K562 (cell line): ENCODE measurements around the gene PTAR1. TPM values are rescaled to one million over a fixed set of nuclear protein-coding genes. Genes with fewer than 3 reads are reported as not detected.

Experiments
- ATF1 ChIP-seq, 2 experiments: fragments of 450-650 bp in 1 of 2; IDR thresholded peaks; 2 replicates each; pipeline ENCODE4 v1.6.1; 2016; ENCODE audit warnings: missing compliant biosample characterization in 1 of 2, missing genetic modification characterization in 1 of 2
- BRCA1 ChIP-seq, 2 experiments: fragments of 450-650 bp in 1 of 2; sonication (generic) in 1 of 2; formaldehyde crosslinking in 1 of 2; IDR thresholded peaks; 2 replicates each; pipeline versions ENCODE4 v1.5.0 to v1.6.1; 2017 to 2020; ENCODE audit warnings: mild to moderate bottlenecking in 1 of 2, missing genetic modification reagents in 1 of 2
- C11orf30 ChIP-seq: fragments of 450-650 bp; IDR thresholded peaks from 2 replicates; pipeline ENCODE4 v1.6.1; 2016; ENCODE audit warnings: low read depth, mild to moderate bottlenecking
- CREB1 ChIP-seq, 2 experiments: sonication (generic) in 1 of 2; formaldehyde crosslinking in 1 of 2; IDR thresholded peaks; 2 replicates each; pipeline versions ENCODE4 v1.6.1 to v1.8.0; 2012 to 2022; ENCODE audit warnings: inconsistent platforms in 1 of 2, mild to moderate bottlenecking in 1 of 2, missing genetic modification reagents in 1 of 2, moderate library complexity in 1 of 2
- ESRRA ChIP-seq: fragments of 450-650 bp; IDR thresholded peaks from 2 replicates; pipeline ENCODE4 v1.6.1; 2014; ENCODE audit warnings: low read depth, mild to moderate bottlenecking, moderate library complexity, borderline replicate concordance
- FIP1L1 ChIP-seq: fragments of 200-400 bp; formaldehyde crosslinking; IDR thresholded peaks from 2 replicates; pipeline ENCODE4 v1.6.1; 2018; ENCODE audit warnings: mild to moderate bottlenecking, low read depth, low read length; ENCODE audit not compliant: poor library complexity, severe bottlenecking
- JUNB ChIP-seq: fragments of 450-650 bp; formaldehyde crosslinking; conservative IDR thresholded peaks from 2 replicates; pipeline ENCODE4 v1.4.0; 2020; ENCODE audit warnings: mild to moderate bottlenecking
- NFE2 ChIP-seq: IDR thresholded peaks from 2 replicates; pipeline ENCODE4 v1.6.1; 2014; ENCODE audit warnings: antibody characterized with exemption, low read depth
- PPARD ChIP-seq: fragments of 250-450 bp; sonication (Bioruptor Pico); IDR thresholded peaks from 2 replicates; pipeline ENCODE4 v1.8.0; 2022; ENCODE audit warnings: inconsistent platforms, mild to moderate bottlenecking, moderate library complexity
- RHOXF2B ChIP-seq: fragments of 250-450 bp; sonication (Bioruptor Pico); conservative IDR thresholded peaks from 2 replicates; pipeline ENCODE4 v1.5.1; 2021
- SMARCE1 ChIP-seq: fragments of 450-650 bp; IDR thresholded peaks from 2 replicates; pipeline ENCODE4 v1.7.1; 2016; ENCODE audit warnings: mild to moderate bottlenecking
- TEAD4 ChIP-seq, 2 experiments: sonication (generic) in 1 of 2; formaldehyde crosslinking in 1 of 2; IDR thresholded peaks; 2 replicates each; pipeline versions ENCODE4 v1.6.1 to v1.8.0; 2012 to 2022; ENCODE audit warnings: borderline replicate concordance in 1 of 2, inconsistent platforms in 1 of 2, low read length in 1 of 2, mild to moderate bottlenecking in 1 of 2, missing genetic modification reagents in 1 of 2
- TOE1 ChIP-seq, 2 experiments: fragments of 450-650 bp in 1 of 2; sonication (generic) in 1 of 2; formaldehyde crosslinking in 1 of 2; IDR thresholded peaks; 2 replicates each; pipeline versions ENCODE4 v1.7.1 to v1.8.0; 2016 to 2022; ENCODE audit warnings: borderline replicate concordance in 2 of 2, mild to moderate bottlenecking in 2 of 2, antibody characterized with exemption in 1 of 2, inconsistent platforms in 1 of 2, low read depth in 1 of 2, missing genetic modification reagents in 1 of 2, moderate library complexity in 1 of 2
- ZNF274 ChIP-seq: IDR thresholded peaks from 2 replicates; pipeline ENCODE4 v1.6.1; 2011; ENCODE audit warnings: low read depth, mild to moderate bottlenecking, low read length, moderate library complexity, borderline replicate concordance
- ZNF354B ChIP-seq: fragments of 250-450 bp; sonication (Bioruptor Pico); IDR thresholded peaks from 2 replicates; pipeline ENCODE4 v1.4.0; 2020
- ZNF561 ChIP-seq: fragments of 450-650 bp; formaldehyde crosslinking; conservative IDR thresholded peaks from 2 replicates; pipeline ENCODE4 v1.4.0; 2020; ENCODE audit warnings: mild to moderate bottlenecking, moderate library complexity
- polyA plus RNA-seq, 8 experiments: library from polyadenylated mRNA; depleted of rRNA in 4 of 8; stranded (reverse) in 5 of 8; unstranded in 3 of 8; fragments of >200 nt; fragmentation: Nextera tagmentation in 2 of 8; fragmentation: Illumina TruSeq in 1 of 8; extraction: Ambion mirVana in 2 of 8; extraction: Trizol in 1 of 8; gene quantifications; 2 replicates each; pipeline versions ENCODE4 v1.2.1 to v1.2.3, GENCODE V29; 2011 to 2014; ENCODE audit warnings: inconsistent platforms in 1 of 8, missing spikeins in 1 of 8
- total RNA-seq, 7 experiments: library from RNA; depleted of rRNA in 6 of 7; stranded (reverse); fragments of >200 nt in 6 of 7; fragmentation: Illumina TruSeq in 2 of 7; extraction: Trizol in 2 of 7; gene quantifications; 2 replicates each; pipeline versions ENCODE4 v1.2.1 to v1.2.3, GENCODE V29; 2011 to 2021; ENCODE audit warnings: low replicate concordance in 1 of 7
- TF ChIP-seq, protein P1 (sequence below): fragments of 250-450 bp; sonication (Bioruptor Pico); IDR thresholded peaks from 2 replicates; pipeline ENCODE4 v1.4.0; 2020; ENCODE audit warnings: mild to moderate bottlenecking
- TF ChIP-seq, protein P2 (sequence below): fragments of 450-650 bp; formaldehyde crosslinking; IDR thresholded peaks from 2 replicates; pipeline ENCODE4 v1.4.0; 2020; ENCODE audit warnings: mild to moderate bottlenecking, moderate library complexity

Gene PTAR1
- total and polyA plus RNA-seq, 9 of the 15 experiments (the other 6 are each of a cell fraction or from before 2014, with no cell fraction given) = 10.1 to 48.0 (median 28.0) TPM

DNA sequence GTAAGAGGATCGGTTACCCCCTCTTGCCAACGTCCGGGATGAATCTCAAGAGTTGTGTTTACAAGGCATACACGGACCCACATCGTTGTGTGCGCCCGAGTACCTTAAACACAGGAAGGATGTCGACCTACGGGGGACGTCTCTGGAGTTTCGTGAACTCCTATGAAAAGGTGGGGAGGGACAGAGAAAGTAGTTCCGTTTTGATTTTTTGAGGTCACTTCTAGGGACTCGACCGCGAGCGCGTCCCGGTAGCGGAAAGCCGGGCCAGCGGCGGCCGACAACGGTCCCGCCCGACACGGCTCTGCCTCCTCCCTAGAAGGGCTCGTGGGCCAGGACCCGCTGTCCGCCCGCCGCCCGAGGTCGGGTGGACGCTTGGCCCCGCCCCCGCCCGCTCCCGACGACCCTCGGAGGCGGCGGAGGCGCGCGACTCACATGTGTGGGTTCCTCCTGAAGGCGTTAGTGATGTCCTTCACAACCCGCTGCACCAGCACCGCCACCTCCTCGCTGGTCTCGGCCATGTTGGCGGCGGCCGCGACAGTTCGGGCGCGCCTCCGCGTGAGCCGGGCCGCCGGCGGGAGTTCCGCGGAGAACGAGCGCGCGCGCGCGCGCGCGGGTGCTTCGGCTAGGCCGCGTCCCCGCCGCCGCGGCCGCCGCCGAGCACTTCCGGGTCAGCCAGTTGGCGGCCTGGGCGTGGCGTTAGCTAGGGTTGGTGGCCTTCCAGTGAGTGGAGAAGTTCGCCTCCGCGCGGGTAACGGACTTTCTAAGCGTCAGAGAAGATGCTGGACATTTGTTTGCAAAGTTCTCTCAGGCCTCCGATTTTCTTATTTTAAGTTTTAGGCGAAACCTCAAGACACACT, at the start of gene PTAR1 (continued):
- TF ChIP-seq TEAD4 (IDR thresholded peaks at IDR 0.05; ENCODE audit: low read length) = no peak
- no peak for TF ChIP-seq TEAD4 (CRISPR knock-in tag; IDR thresholded peaks at IDR 0.05; ENCODE audit: borderline replicate concordance)
- TF ChIP-seq C11orf30 = no peak
- TF ChIP-seq ESRRA = no peak; the same call in 1 of the 2 replicates
- no peak for TF ChIP-seq TOE1 (IDR thresholded peaks at IDR 0.05; ENCODE audit: borderline replicate concordance)
- TF ChIP-seq TOE1 (CRISPR knock-in tag; IDR thresholded peaks at IDR 0.05; ENCODE audit: borderline replicate concordance, low read depth) = no peak
- no peak for TF ChIP-seq ZNF274
- no peak for TF ChIP-seq NFE2
- TF ChIP-seq, protein P1, sequence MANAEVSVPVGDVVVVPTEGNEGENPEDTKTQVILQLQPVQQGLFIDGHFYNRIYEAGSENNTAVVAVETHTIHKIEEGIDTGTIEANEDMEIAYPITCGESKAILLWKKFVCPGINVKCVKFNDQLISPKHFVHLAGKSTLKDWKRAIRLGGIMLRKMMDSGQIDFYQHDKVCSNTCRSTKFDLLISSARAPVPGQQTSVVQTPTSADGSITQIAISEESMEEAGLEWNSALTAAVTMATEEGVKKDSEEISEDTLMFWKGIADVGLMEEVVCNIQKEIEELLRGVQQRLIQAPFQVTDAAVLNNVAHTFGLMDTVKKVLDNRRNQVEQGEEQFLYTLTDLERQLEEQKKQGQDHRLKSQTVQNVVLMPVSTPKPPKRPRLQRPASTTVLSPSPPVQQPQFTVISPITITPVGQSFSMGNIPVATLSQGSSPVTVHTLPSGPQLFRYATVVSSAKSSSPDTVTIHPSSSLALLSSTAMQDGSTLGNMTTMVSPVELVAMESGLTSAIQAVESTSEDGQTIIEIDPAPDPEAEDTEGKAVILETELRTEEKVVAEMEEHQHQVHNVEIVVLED (CRISPR knock-in tag) = 0 out of 2 replicates have a peak, but pooled peaks have one; percentile 21
- no peak for TF ChIP-seq ATF1 (CRISPR knock-in tag; IDR thresholded peaks at IDR 0.05)
- TF ChIP-seq ATF1 (tag; IDR thresholded peaks at IDR 0.05) = no peak
- no peak for TF ChIP-seq SMARCE1
- TF ChIP-seq BRCA1 (IDR thresholded peaks at IDR 0.05) = no peak
- no peak for TF ChIP-seq BRCA1 (CRISPR knock-in tag; IDR thresholded peaks at IDR 0.05)
- TF ChIP-seq ZNF354B (CRISPR knock-in tag) = no peak
- no peak for TF ChIP-seq RHOXF2B (CRISPR knock-in tag)
- TF ChIP-seq PPARD (CRISPR knock-in tag) = no peak
- TF ChIP-seq, protein P2, sequence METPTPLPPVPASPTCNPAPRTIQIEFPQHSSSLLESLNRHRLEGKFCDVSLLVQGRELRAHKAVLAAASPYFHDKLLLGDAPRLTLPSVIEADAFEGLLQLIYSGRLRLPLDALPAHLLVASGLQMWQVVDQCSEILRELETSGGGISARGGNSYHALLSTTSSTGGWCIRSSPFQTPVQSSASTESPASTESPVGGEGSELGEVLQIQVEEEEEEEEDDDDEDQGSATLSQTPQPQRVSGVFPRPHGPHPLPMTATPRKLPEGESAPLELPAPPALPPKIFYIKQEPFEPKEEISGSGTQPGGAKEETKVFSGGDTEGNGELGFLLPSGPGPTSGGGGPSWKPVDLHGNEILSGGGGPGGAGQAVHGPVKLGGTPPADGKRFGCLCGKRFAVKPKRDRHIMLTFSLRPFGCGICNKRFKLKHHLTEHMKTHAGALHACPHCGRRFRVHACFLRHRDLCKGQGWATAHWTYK (CRISPR knock-in tag) = peak; percentile 21; the same call in 1 of the 2 replicates
- no peak for TF ChIP-seq ZNF561 (CRISPR knock-in tag)
- no peak for TF ChIP-seq JUNB (CRISPR knock-in tag)
- TF ChIP-seq FIP1L1 = no peak
- TF ChIP-seq CREB1 (IDR thresholded peaks at IDR 0.05) = 0 out of 2 replicates have a peak, but pooled peaks have one; percentile 13
- TF ChIP-seq CREB1 (CRISPR knock-in tag; IDR thresholded peaks at IDR 0.05) = no peak
